Activated CD4-positive, alpha-beta T cell treated with anti-CD3 and anti-CD28 coated beads for 4 hours (primary cell): ENCODE results near the gene PPP1CA.

Experiments used
- DNase-seq, 2 donors: peaks; one replicate each; pipeline ENCODE4 v3.0.0-alpha.2; 2020

Gene PPP1CA

DNA sequence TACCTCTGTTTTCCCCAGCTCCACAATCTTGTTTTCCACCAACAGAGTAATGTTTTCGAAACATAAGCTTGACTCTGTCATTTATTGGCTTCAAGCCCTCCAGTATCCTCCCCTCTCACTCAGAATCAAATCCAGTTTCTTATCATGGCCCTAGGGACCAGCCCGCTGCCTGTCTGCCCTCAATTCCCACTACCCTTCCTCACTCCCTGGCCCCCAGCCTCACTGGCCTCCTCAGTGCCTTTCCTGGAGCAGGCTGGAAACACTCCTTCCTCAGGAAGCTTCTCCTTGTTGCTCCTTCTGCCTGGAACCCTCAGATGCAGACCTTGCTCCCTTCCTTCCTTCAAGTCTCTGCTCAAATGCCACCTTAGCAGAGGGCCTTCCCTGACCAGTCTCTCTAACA is 52.2 kb downstream of the PPP1CA start:
- DNase-seq, result no peak

DNA sequence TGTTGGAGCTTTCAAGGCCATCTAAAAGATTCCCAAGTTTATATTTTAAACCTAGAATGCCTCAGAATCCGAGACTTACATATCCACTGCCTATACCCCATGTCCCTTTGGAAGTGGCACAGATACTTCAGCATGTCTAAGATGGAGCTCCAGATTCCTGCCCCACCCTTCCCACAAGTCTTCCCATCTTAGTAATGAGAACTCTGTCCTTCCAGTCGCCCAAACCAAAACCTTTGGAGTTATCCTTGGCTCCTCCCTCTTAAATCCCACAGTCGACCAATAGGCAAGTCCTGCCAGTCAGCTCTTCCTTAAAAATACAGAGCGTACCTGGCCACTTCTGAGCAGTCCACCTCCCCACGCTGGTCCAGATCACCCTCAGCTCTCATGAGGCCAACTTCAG is 52.6 kb downstream of the PPP1CA start:
- no peak for DNase-seq
